Activated CD4-positive, alpha-beta T cell treated with anti-CD3 and anti-CD28 coated beads for 24 hours (primary cell): Measurements from ENCODE around the gene XRCC5.
"Not testable (repeated sequence)": the region's sequence is repeated elsewhere in the genome, so short reads cannot be mapped to it uniquely, and the experiment has no call there.

ENCODE experiments used
- DNase-seq, 2 donors: peaks; one replicate each; pipeline ENCODE4 v3.0.0-alpha.2; 2020; ENCODE audit warnings: low read depth in 2 of 2

XRCC5 gene

GRCh38 chr2:216108967-216109921 lies at the start of gene XRCC5:
Gene XRCC5, plus strand, starts transcription at chr2:216109348. Its CDS starts 89 bp downstream, at chr2:216109437.
- DNase-seq, result peak; percentile 97

- no peak for DNase-seq
Measured at GRCh38 chr2:216064014-216064630, 45.0 kb upstream of the XRCC5 start.

GRCh38 chr2:216064665-216065064 lies 44.5 kb upstream of the XRCC5 start:
- no peak for DNase-seq

- DNase-seq, result no peak
Measured at GRCh38 chr2:216066230-216066629, 42.9 kb upstream of the XRCC5 start.

- no peak for DNase-seq
Measured at GRCh38 chr2:216069028-216069427, 40.1 kb upstream of the XRCC5 start.

- no peak for DNase-seq
Measured at GRCh38 chr2:216070195-216070594, 39.0 kb upstream of the XRCC5 start.

GRCh38 chr2:216071111-216071851 lies 37.9 kb upstream of the XRCC5 start:
- no peak for DNase-seq

- DNase-seq, result no peak
Measured at GRCh38 chr2:216072473-216072872, 36.7 kb upstream of the XRCC5 start.

- DNase-seq, result no peak
Measured at GRCh38 chr2:216073773-216074172, 35.4 kb upstream of the XRCC5 start.

- no peak for DNase-seq
Measured at GRCh38 chr2:216074380-216074779, 34.8 kb upstream of the XRCC5 start.

- DNase-seq, result no peak
Measured at GRCh38 chr2:216074794-216075193, 34.4 kb upstream of the XRCC5 start.

- no peak for DNase-seq
Measured at GRCh38 chr2:216075510-216076485, 33.4 kb upstream of the XRCC5 start.

- DNase-seq, result no peak
Measured at GRCh38 chr2:216078776-216079175, 30.4 kb upstream of the XRCC5 start.

GRCh38 chr2:216080048-216080447 lies 29.1 kb upstream of the XRCC5 start:
- DNase-seq, result not testable (repeated sequence)

- no peak for DNase-seq
Measured at GRCh38 chr2:216081012-216081411, 28.1 kb upstream of the XRCC5 start.

- DNase-seq, result peak; percentile 54 to 73
Measured at GRCh38 chr2:216081487-216082116, 27.5 kb upstream of the XRCC5 start, which contains the start of the genes PECR and TMEM169. Gene PECR, minus strand, starts transcription at chr2:216081809. Its CDS starts 68 bp downstream, at chr2:216081741. Gene TMEM169, plus strand, starts transcription at chr2:216081919. Its CDS starts 14,045 bp downstream, at chr2:216095964.

GRCh38 chr2:216082117-216082711 lies 26.9 kb upstream of the XRCC5 start:
- DNase-seq, result no peak

- DNase-seq, result no peak
Measured at GRCh38 chr2:216082805-216083204, 26.3 kb upstream of the XRCC5 start.

- DNase-seq, result no peak
Measured at GRCh38 chr2:216083464-216084281, 25.5 kb upstream of the XRCC5 start.
